HG03095 (cell line): ENCODE measurements around the gene GPR180.
"Not testable (repeated sequence)": the region's sequence is repeated elsewhere in the genome, so short reads cannot be mapped to it uniquely, and the experiment has no call there.

Experiments
- ATAC-seq: cut with Tn5 transposase; IDR thresholded peaks from one replicate; pipeline ENCODE4 v1.9.1; 2021; ENCODE audit warnings: moderate library complexity; ENCODE audit not compliant: unreplicated experiment

Gene GPR180

DNA sequence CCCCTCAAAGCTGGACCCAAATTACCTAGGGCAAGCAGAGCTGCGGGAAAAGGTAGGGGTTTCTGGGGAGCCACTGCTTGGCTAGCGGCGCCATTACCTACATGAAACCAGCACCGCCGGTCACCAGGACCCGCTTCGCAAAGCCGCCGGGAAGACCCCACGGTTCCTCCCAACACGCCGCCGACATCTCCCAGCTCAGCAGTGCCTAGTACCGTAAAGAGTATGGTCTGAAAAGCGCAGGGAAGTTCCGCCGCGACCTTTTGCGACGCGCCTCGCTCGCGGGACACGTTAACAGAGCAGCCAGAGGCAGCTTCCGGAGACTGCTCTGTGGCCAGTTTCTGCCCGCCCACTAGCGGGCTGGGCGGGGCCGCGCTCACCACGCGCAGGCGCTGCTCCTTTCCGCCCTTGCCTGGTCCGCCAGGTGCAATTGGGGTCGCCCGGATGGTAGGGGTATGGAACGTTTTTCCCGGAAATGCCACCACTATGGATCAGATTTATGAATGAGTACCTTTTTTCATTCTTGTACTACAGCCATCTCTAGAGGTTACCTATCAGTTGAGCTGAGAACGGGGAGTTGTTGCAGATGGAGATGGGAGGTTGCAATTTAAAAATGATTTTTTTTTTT lies 5.6 kb upstream of the GPR180 start, which contains the start of gene TGDS:
TGDS (minus strand) TSS at position 203 of the 625 bp plus-strand sequence; CDS start at position 187, 16 bp downstream.
- ATAC-seq, result peak; percentile 98

DNA sequence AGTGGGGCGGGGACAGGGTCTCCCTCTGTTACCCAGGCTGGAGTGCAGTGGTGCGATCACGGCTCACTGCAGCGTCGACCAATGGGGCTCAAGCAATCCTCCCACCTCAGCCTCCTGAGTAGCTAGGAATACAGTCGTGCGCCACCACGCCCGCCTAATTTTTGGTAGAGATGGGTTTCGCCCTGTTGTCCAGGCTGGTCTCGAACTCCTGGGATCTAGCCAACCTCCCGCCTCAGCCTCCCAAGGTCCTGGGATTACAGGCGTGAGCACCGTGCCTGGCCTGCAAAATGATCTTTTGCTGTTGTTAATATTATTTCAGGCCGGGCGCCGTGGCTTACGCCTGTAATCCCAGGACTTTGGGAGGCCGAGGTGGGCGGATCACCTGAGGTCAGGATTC lies 5.1 kb upstream of the GPR180 start:
- ATAC-seq, result no peak

DNA sequence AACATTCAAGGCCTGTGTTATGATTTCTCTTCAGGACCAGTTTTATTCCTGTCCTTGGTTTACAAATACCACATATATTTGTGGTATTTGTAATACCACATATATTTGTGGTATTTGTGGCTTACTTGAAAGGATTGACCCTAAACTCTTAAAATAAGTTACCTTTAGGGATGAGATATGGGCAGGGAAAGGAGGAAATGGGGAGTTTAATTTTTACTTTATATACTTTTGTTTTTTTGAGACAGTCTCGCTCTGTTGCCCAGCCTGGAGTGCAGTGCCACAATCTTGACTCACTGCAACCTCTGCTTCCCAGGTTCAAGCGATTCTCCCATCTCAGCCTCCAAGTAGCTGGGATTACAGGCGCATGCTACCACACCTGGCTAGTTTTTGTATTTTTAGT lies 3.4 kb upstream of the GPR180 start:
- no peak for ATAC-seq

DNA sequence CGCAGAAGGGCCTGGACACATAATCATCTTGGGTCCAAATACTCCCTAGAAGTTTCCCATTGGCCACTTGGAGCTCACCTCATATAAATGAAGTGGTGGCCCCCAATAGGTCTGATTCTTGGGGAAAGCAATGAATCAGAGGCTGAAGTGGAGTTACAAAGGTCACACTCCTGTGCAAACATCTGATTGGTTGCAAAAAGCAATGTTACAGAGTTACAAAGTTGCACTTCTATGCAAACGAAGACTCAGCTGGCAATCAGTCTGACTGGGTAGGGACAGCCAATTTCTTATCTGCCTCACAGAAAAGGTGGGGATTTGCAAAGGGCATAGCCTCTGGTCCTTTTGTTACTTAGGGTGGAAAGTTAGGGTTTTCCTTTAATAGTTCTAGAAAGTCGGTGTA lies 1.8 kb upstream of the GPR180 start:
- ATAC-seq, result no peak

DNA sequence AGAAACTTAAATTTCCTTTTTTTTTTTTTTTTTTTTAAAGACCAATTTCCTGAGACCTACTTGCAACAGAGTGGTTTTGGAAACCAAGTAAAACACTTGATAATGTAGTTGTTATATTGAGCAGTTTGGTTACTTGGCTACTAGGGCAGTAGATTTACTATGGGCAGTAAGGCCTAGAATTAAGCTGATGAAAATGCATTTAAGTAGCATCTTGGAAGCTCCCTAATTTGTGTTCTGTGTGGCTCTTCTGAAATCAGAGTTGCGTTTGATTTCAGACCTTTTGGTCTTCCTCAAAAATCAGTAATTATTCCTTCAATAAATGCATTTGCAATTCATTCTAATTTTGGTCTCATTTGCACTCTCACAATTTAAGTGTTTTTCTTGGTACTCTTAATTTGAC lies 810 bp downstream of the GPR180 start:
- no peak for ATAC-seq

DNA sequence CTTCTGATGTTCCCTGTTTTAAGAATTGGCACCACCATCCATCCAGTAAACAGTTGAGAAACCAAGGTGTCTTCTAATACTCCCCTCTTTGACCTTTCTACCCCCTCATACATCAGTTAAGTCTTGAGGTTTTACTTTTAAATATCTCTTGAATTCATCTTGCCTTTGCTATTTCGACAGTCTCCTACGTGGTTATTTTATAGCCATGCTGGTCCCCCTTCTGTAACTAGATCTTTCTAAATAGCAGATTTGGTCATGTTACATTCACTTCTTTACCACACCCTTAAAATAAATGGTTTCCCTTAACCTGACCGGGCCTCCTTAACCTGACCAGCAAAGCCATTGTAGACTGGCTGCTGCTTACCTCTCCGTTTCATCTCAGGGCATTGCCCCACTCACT lies 5.4 kb downstream of the GPR180 start:
- no peak for ATAC-seq

GRCh38 chr13:94607939-94608338 lies 6.3 kb downstream of the GPR180 start:
- no peak for ATAC-seq

- no peak for ATAC-seq
Measured at GRCh38 chr13:94608586-94608985, 6.9 kb downstream of the GPR180 start.

GRCh38 chr13:94609196-94609595 lies 7.5 kb downstream of the GPR180 start:
- no peak for ATAC-seq

- ATAC-seq, result no peak
Measured at GRCh38 chr13:94610475-94610874, 8.8 kb downstream of the GPR180 start.

- no peak for ATAC-seq
Measured at GRCh38 chr13:94612050-94612449, 10.4 kb downstream of the GPR180 start.

- no peak for ATAC-seq
Measured at GRCh38 chr13:94613051-94613450, 11.4 kb downstream of the GPR180 start.

- peak; percentile 41 for ATAC-seq
Measured at GRCh38 chr13:94617389-94618000, 15.8 kb downstream of the GPR180 start.

- peak; percentile 77 for ATAC-seq
Measured at GRCh38 chr13:94620286-94620896, 18.7 kb downstream of the GPR180 start.

DNA sequence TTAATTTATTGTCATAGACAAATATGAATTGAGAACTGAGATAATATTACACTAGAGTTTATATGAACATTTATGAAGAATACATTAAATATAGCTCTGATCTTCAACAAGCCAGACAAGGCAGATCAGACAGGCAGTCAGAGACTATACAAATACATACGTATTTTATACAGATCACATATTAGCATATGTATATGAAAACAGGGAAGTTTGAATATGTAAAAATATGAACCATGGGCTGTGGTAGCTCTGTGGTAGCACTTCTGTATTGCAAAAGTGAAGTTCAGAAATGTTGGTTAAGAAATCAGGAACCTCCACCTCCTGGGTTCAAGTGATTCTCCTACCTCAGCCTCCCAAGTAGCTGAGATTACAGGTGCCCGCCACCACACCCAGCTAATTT lies 20.7 kb downstream of the GPR180 start:
- no peak for ATAC-seq

- ATAC-seq, result no peak
Measured at GRCh38 chr13:94623316-94623715, 21.7 kb downstream of the GPR180 start.

DNA sequence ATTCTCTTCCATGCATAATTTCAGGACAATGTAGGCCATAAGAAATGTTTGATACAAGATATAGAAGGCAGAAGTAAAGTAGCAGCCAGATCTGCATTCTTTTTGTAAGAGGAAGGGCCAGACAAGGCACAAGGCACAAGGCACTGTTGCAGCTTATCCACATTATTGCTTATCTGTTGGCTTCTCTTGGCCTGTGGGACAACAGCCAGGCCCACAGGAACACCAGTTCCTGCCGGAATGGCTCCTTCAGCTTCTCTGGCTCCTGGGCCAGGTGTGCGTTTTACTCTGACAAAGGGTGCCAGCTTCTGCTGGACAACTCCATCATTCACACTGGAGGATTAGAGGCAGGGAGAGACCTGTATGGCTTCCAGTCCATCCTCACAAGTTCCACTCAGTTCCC lies 29.2 kb downstream of the GPR180 start:
- ATAC-seq, result no peak

DNA sequence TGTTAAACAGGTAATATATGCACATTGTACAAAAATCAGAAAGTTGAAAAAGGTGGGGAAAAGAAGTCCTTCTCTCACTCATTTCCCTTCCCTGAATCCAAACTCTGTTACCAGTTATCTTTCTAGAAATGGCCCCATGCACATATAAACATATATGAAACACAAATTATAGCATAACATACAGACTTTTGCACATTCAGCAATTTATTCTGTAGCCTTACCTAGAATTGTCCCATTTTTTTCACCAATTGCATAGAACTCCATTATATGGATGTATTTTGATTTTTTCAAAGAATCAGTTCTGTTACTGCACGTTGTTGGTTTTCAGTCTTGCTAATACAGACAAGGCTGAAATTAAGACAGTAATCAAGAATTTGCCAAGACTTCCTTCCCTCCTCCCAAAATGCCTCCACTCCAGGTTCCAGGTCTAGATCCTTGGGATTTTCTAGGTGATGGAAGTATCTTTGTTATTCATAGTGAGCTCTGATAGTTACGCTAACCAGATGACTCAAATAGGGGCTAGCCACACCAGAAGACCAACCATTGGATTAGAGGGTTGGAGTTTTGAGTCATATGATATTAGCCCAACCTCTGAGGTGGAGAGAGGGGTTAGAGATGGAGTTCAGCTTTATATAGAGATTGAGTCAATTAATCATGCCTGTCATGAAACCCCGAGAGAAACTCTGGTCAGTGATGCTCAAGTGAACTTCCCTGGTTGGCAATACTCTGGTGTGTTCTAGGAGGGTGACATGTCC lies 30.7 kb downstream of the GPR180 start:
- no peak for ATAC-seq

DNA sequence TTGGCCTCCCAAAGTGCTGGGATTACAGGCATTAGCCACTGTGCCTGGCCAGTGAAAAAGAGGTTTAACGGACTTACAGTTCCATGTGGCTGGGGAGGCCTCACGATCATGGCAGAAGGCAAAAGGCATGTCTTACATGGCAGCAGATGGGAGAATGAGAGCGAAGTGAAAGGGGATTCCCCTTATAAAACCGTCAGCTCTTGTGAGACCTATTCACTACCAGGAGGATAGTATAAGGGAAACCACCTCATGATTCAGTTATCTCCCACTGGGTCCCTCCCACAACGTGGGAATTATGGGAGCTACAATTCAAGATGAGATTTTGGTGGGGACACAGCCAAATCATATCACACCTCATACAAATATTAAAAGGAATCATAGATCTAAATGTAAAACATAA lies 34.4 kb downstream of the GPR180 start:
- not testable (repeated sequence) for ATAC-seq

GRCh38 chr13:94636942-94637578 lies 35.4 kb downstream of the GPR180 start:
- no peak for ATAC-seq

DNA sequence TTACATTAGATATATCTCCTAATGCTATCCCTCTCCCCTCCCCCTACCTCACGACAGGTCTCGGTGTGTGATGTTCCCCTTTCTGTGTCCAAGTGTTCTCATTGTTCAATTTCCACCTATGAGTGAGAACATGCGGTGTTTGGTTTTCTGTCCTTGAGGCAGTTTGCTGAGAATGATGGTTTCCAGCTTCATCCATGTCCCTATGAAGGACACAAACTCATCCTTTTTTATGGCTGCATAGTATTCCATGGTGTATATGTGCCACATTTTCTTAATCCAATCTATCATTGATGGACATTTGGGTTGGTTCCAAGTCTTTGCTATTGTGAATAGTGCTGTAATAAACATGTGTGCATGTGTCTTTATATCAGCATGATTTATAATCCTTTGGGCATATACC lies 36.0 kb downstream of the GPR180 start:
- ATAC-seq, result not testable (repeated sequence)
